ENCODE measurements around the gene CBX4.

The CBX4 gene

GRCh38 chr17:79826204-79826680 is 13.0 kb downstream of the CBX4 start:
- Histone ChIP-seq H3K79me2 (no peaks in the 10 kb centered on the region), H3K4me3 (ENCODE audit: low read depth, low read length) (no peak overlapping the region), H3K27me3 (ENCODE audit: control insufficient read depth, insufficient read depth, low read length) (no peaks in the 10 kb centered on the region), H3K27ac (no peak overlapping the region), H3K36me3 (ENCODE audit: control insufficient read depth, insufficient read depth, low read length) (no peaks in the 10 kb centered on the region), H3K9me3 (ENCODE audit: control insufficient read depth, low read length) (no peaks in the 10 kb centered on the region), H3K4me1 (peaks cover 8% of the 10 kb centered on the region), H3K9ac (no peak overlapping the region), H3K4me2 (ENCODE audit: low read length) (no peak overlapping the region), H2AFZ (no peak overlapping the region)
- TF ChIP-seq CTCF (IDR thresholded peaks at IDR 0.05) = no peak

- no peaks in the 10 kb centered on the region for H3K36me3 ChIP-seq (ENCODE audit: control insufficient read depth, insufficient read depth, low read length)
- no peak overlapping the region for H3K9ac ChIP-seq
- H3K4me2 ChIP-seq (ENCODE audit: low read length) = no peak overlapping the region
- H3K9me3 ChIP-seq (ENCODE audit: control insufficient read depth, low read length) = no peaks in the 10 kb centered on the region
- H2AFZ ChIP-seq = no peak overlapping the region
- H3K4me3 ChIP-seq (ENCODE audit: low read depth, low read length) = no peak overlapping the region
- no peaks in the 10 kb centered on the region for H3K79me2 ChIP-seq
- TF ChIP-seq CTCF (IDR thresholded peaks at IDR 0.05) = no peak
- peaks cover 2% of the 10 kb centered on the region for H3K4me1 ChIP-seq
- no peak overlapping the region for H3K27ac ChIP-seq
- no peaks in the 10 kb centered on the region for H3K27me3 ChIP-seq (ENCODE audit: control insufficient read depth, insufficient read depth, low read length)
These were observed 13.7 kb downstream of the CBX4 start for GRCh38 chr17:79825580-79825921.

- Histone ChIP-seq H3K27me3 (ENCODE audit: control insufficient read depth, insufficient read depth, low read length) (no peaks in the 10 kb centered on the region), H3K4me1 (peaks cover 2% of the 10 kb centered on the region), H3K36me3 (ENCODE audit: control insufficient read depth, insufficient read depth, low read length) (no peaks in the 10 kb centered on the region), H3K9me3 (ENCODE audit: control insufficient read depth, low read length) (no peaks in the 10 kb centered on the region), H3K4me2 (ENCODE audit: low read length) (no peak overlapping the region), H2AFZ (no peak overlapping the region), H3K9ac (no peak overlapping the region), H3K27ac (no peak overlapping the region), H3K4me3 (ENCODE audit: low read depth, low read length) (no peak overlapping the region), H3K79me2 (no peaks in the 10 kb centered on the region)
- no peak for TF ChIP-seq CTCF (IDR thresholded peaks at IDR 0.05)
These were observed 14.2 kb downstream of the CBX4 start for GRCh38 chr17:79824893-79825579.

GRCh38 chr17:79824234-79824633 is 15.0 kb downstream of the CBX4 start:
- Histone ChIP-seq H2AFZ (no peak overlapping the region), H3K36me3 (ENCODE audit: control insufficient read depth, insufficient read depth, low read length) (no peaks in the 10 kb centered on the region), H3K27ac (no peak overlapping the region)

More at GRCh38 chr17:79824234-79824633, 15.0 kb downstream of the CBX4 start:
- H3K79me2 ChIP-seq = no peaks in the 10 kb centered on the region
- peaks cover under 1% of the 10 kb centered on the region for H3K4me1 ChIP-seq
- no peak overlapping the region for H3K4me3 ChIP-seq (ENCODE audit: low read depth, low read length)
- no peaks in the 10 kb centered on the region for H3K9me3 ChIP-seq (ENCODE audit: control insufficient read depth, low read length)
- H3K4me2 ChIP-seq (ENCODE audit: low read length) = no peak overlapping the region
- H3K27me3 ChIP-seq (ENCODE audit: control insufficient read depth, insufficient read depth, low read length) = no peaks in the 10 kb centered on the region
- TF ChIP-seq CTCF (IDR thresholded peaks at IDR 0.05) = no peak
- H3K9ac ChIP-seq = no peak overlapping the region
